Measurements from ENCODE around the gene PPP2R1B. TPM values are rescaled to one million over a fixed set of nuclear protein-coding genes. Genes with fewer than 3 reads are reported as not detected.

PPP2R1B gene
- total and polyA plus RNA-seq, 5 donors, result 5.7 to 19.7 (median 9.8) TPM

DNA sequence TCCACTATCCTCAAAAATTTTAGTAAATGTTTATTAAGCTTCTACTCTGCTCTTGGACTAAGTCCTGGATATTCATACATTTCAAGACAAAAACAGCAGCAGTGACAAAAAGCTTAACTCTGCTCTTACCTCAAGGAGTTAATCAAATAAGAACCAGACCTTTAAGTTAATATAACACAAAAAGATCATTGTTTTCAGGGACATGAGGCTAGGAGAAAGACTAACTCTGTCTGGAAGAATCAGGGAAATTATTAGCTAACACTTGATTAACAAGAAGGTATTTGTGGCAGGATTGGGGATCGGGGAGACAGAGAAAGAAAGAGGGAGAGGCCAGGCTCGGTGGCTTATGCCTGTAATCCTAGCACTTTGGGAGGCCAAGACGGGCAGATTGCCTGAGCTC is 74.4 kb downstream of the PPP2R1B start:
- no peaks in the 10 kb centered on the region for H3K9me3 ChIP-seq (ENCODE audit: control insufficient read depth, low read length)
- no peaks in the 10 kb centered on the region for H3K27me3 ChIP-seq (ENCODE audit: control insufficient read depth, insufficient read depth)
- DNase-seq, result no peak
- intact Hi-C loops (cut with DNase I), result loop anchor here in 1 of 4 donors (10.0 kb wide), 1 partner anchor 87 kb away; the partner anchor contains the start of gene SIK2
- no peak overlapping the region for H3K27ac ChIP-seq (ENCODE audit: low read length)
- ATAC-seq, result no peak
- 85% methylated on average over 3 of the region's 3 CpGs for WGBS
- H3K4me3 ChIP-seq (ENCODE audit: low read length), result no peak overlapping the region
- peaks cover 3% of the 10 kb centered on the region for H3K4me1 ChIP-seq (ENCODE audit: control insufficient read depth, insufficient read depth, low read length)

- Histone ChIP-seq H3K9me3 (ENCODE audit: control insufficient read depth, low read length) (no peaks in the 10 kb centered on the region), H3K4me1 (ENCODE audit: control insufficient read depth, insufficient read depth, low read length) (peaks cover 3% of the 10 kb centered on the region), H3K27me3 (ENCODE audit: control insufficient read depth, insufficient read depth) (no peaks in the 10 kb centered on the region), H3K4me3 (ENCODE audit: low read length) (no peak overlapping the region), H3K27ac (ENCODE audit: low read length) (no peak overlapping the region)
- no peak for DNase-seq
- intact Hi-C loops (cut with DNase I), result loop anchor here in 1 of 4 donors (10.0 kb wide), 1 partner anchor 86 kb away; the partner anchor contains the start of gene SIK2
- ATAC-seq, result no peak
- 95% methylated on average over 2 of the region's 2 CpGs for WGBS
Measured at GRCh38 chr11:111691176-111691575, 75.0 kb downstream of the PPP2R1B start.

GRCh38 chr11:111688013-111688412 is 78.2 kb downstream of the PPP2R1B start:
- Histone ChIP-seq H3K27me3 (ENCODE audit: control insufficient read depth, insufficient read depth) (no peaks in the 10 kb centered on the region), H3K4me1 (ENCODE audit: control insufficient read depth, insufficient read depth, low read length) (peaks cover 1% of the 10 kb centered on the region), H3K9me3 (ENCODE audit: control insufficient read depth, low read length) (no peaks in the 10 kb centered on the region), H3K4me3 (ENCODE audit: low read length) (no peak overlapping the region), H3K27ac (ENCODE audit: low read length) (no peak overlapping the region)
- DNase-seq (no peak), ATAC-seq (no peak)
- WGBS, result 91% methylated on average over 7 of the region's 7 CpGs
- intact Hi-C loops (cut with DNase I), result no loop called here

DNA sequence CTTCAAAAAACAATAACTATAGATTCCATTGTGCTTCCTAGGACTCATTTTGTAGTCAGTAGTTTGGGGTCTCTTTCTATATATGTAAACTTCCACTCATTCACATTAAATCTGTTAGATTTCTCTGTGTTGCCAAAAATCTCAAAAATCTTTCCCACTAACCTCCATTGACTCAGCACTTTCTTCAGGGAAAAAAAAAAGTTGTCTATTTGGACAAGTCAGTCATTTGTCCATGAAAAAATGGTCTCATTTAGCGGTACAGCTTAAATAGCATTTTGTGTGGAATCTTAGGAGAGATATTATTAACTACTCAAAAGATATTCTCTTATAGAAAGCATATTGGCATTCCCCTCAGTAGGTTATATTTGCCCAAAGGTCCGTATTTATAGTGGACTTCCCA is 81.9 kb downstream of the PPP2R1B start:
- H3K4me1 ChIP-seq (ENCODE audit: control insufficient read depth, insufficient read depth, low read length), result no peaks in the 10 kb centered on the region
- 85% methylated on average over 2 of the region's 2 CpGs for WGBS
- ATAC-seq (no peak), DNase-seq (no peak)
- no peaks in the 10 kb centered on the region for H3K9me3 ChIP-seq (ENCODE audit: control insufficient read depth, low read length)
- intact Hi-C loops (cut with DNase I), result no loop called here
- no peak overlapping the region for H3K27ac ChIP-seq (ENCODE audit: low read length)
- no peak overlapping the region for H3K4me3 ChIP-seq (ENCODE audit: low read length)
- no peaks in the 10 kb centered on the region for H3K27me3 ChIP-seq (ENCODE audit: control insufficient read depth, insufficient read depth)

GRCh38 chr11:111683806-111684205 is 82.4 kb downstream of the PPP2R1B start:
- DNase-seq, result no peak
- H3K9me3 ChIP-seq (ENCODE audit: control insufficient read depth, low read length), result no peaks in the 10 kb centered on the region
- no peak overlapping the region for H3K4me3 ChIP-seq (ENCODE audit: low read length)
- H3K4me1 ChIP-seq (ENCODE audit: control insufficient read depth, insufficient read depth, low read length), result no peaks in the 10 kb centered on the region
- no peak for ATAC-seq
- intact Hi-C loops (cut with DNase I), result no loop called here
- no peaks in the 10 kb centered on the region for H3K27me3 ChIP-seq (ENCODE audit: control insufficient read depth, insufficient read depth)
- 75% methylated on average over 3 of the region's 3 CpGs for WGBS
- H3K27ac ChIP-seq (ENCODE audit: low read length), result no peak overlapping the region

DNA sequence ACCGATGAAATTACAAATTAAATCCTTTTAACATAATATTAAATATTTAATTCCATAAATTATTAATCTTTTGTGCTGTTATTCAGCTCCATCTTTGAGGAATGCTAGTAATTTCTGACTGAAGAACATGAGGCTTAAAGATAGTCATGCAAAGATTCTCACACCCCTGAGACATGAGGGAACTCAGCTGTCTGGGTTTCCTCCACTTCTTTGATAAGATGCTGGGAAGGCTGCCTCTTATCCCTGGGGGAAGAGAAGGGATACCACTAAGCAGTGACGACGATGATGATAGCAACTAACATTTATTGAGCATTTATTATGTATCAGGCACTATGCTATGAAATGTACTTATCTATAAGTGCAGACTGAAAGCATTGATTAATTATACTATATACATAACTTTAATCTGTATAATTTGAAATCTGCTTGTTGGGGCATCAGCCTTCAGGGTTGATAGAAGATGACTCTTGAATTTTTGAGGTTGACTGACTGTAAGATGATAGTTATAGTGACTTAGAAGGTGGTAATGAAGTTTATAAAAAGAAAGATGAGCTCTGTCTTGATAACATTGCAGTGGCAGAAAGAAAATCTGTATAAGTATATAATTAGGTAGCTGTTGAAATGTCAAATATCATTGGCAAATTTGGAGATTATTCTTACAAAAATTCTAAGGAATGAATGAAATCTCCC is 85.6 kb downstream of the PPP2R1B start:
- DNase-seq (no peak), ATAC-seq (no peak)
- intact Hi-C loops (cut with DNase I), result no loop called here

More for the DNA sequence above, 85.6 kb downstream of the PPP2R1B start:
- Histone ChIP-seq H3K27ac (ENCODE audit: low read length) (no peak overlapping the region), H3K4me3 (ENCODE audit: low read length) (no peak overlapping the region), H3K4me1 (ENCODE audit: control insufficient read depth, insufficient read depth, low read length) (no peaks in the 10 kb centered on the region), H3K27me3 (ENCODE audit: control insufficient read depth, insufficient read depth) (no peaks in the 10 kb centered on the region), H3K9me3 (ENCODE audit: control insufficient read depth, low read length) (no peaks in the 10 kb centered on the region)
- WGBS, result 62% methylated on average over 3 of the region's 3 CpGs

Other genes starting within 250 kb of the PPP2R1B start
- gene LAYN, start 225.7 kb downstream of the PPP2R1B start, total RNA-seq, result 1 to 10 TPM; 5.5 to 7.8 (median 6.4) TPM
- 5.0 TPM for gene LAYN, start 225.7 kb downstream of the PPP2R1B start, polyA plus RNA-seq
- 10 to 100 TPM; 18.0 to 51.7 (median 21.9) TPM for gene SIK2, start 163.9 kb downstream of the PPP2R1B start, total RNA-seq
- 7.4 TPM for gene SIK2, start 163.9 kb downstream of the PPP2R1B start, polyA plus RNA-seq
- gene ALG9, start 105.2 kb upstream of the PPP2R1B start, total RNA-seq, result 10 to 100 TPM; 17.0 to 84.9 (median 23.8) TPM
- gene ALG9, start 105.2 kb upstream of the PPP2R1B start, polyA plus RNA-seq, result 16.3 TPM
- gene FDXACB1, start 112.8 kb upstream of the PPP2R1B start, total RNA-seq, result 1 to 10 TPM; 1.6 to 1.7 (median 1.6) TPM
- gene FDXACB1, start 112.8 kb upstream of the PPP2R1B start, polyA plus RNA-seq, result 1.1 TPM
- gene CFAP68, start 113.2 kb upstream of the PPP2R1B start, total RNA-seq, result 10 to 100 TPM; 22.8 to 51.1 (median 32.0) TPM
- gene CFAP68, start 113.2 kb upstream of the PPP2R1B start, polyA plus RNA-seq, result 51.5 TPM
- 1,000 to 10,000 TPM; 4,923 to 5,929 (median 5,581) TPM for gene CRYAB, start 145.4 kb upstream of the PPP2R1B start, total RNA-seq
- gene CRYAB, start 145.4 kb upstream of the PPP2R1B start, polyA plus RNA-seq, result 9,689 TPM
- 100 to 1,000 TPM in 1 of 4 donors, 10 to 100 TPM in 3; 38.0 to 103 (median 69.2) TPM for gene HSPB2, start 146.3 kb upstream of the PPP2R1B start, total RNA-seq
- gene HSPB2, start 146.3 kb upstream of the PPP2R1B start, polyA plus RNA-seq, result 106 TPM
- 1 to 10 TPM; 2.2 to 5.5 (median 2.6) TPM for gene C11orf52, start 152.5 kb upstream of the PPP2R1B start, total RNA-seq
- 4.1 TPM for gene C11orf52, start 152.5 kb upstream of the PPP2R1B start, polyA plus RNA-seq
- 10 to 100 TPM; 23.1 to 34.8 (median 26.3) TPM for gene DIXDC1, start 171.0 kb upstream of the PPP2R1B start, total RNA-seq
- gene DIXDC1, start 171.0 kb upstream of the PPP2R1B start, polyA plus RNA-seq, result 9.1 TPM

All from right cardiac atrium (tissue), 5 donors.